Prostate gland (tissue), 2 donors: ENCODE data around the gene GRIN1.

Source experiments
- POLR2A ChIP-seq: fragments of 450-650 bp; IDR thresholded peaks from one replicate; pipeline ENCODE4 v1.6.1; 2016; ENCODE audit warnings: antibody characterized with exemption, mild to moderate bottlenecking
- TF ChIP-seq, protein P1 (sequence below), 4 experiments: fragments of 200-600 bp in 2 of 4; fragments of 450-650 bp in 2 of 4; sonication (generic) in 2 of 4; IDR thresholded peaks; 1 replicate in 3 of 4; 2 replicates in 1 of 4; pipeline ENCODE4 v1.5.1; 2016 to 2019; ENCODE audit warnings: antibody characterized with exemption in 4 of 4, mild to moderate bottlenecking in 2 of 4, moderate library complexity in 2 of 4

DNA sequence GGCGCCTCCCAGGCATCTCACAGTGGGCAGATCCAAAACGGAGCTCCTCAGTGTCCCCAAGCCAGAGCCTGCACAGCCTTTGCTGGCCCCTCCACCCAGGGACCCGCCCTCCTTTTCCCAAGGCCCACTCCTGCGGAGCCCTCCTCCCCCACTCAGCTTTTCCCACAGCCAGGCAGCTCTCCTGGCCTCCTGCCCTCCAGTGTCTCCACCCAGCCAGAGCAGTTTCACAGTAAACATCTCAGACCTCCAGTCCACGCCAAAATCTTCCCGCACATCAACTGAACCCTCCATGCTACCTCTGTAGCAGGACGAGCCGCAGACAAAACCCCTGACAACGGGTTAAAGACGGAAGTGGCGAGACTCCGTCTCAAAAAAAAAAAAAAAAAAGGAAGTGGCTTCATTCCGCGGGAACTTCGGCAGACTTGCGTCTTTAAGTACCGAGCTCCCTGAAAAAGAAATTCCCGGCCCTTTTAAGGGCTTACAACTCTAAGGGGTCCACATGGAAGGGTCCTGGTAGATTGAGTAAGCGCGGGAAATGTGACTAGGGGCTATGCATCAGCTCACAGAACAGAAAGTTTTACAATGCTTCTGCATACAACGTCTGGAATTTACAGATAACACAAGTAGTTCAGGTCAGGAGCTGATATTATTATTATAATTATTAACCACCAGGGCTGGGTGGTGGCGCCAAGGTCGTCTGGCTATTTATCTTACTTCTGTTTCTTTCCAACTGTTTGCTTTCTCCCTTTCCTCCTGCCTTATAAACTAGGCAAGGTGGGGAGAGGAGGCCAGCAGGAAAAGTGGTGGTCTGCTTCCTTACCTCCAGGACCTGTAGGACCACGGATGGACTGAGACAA is 11.4 kb upstream of the GRIN1 start:
- no peak for TF ChIP-seq POLR2A
- TF ChIP-seq, protein P1, sequence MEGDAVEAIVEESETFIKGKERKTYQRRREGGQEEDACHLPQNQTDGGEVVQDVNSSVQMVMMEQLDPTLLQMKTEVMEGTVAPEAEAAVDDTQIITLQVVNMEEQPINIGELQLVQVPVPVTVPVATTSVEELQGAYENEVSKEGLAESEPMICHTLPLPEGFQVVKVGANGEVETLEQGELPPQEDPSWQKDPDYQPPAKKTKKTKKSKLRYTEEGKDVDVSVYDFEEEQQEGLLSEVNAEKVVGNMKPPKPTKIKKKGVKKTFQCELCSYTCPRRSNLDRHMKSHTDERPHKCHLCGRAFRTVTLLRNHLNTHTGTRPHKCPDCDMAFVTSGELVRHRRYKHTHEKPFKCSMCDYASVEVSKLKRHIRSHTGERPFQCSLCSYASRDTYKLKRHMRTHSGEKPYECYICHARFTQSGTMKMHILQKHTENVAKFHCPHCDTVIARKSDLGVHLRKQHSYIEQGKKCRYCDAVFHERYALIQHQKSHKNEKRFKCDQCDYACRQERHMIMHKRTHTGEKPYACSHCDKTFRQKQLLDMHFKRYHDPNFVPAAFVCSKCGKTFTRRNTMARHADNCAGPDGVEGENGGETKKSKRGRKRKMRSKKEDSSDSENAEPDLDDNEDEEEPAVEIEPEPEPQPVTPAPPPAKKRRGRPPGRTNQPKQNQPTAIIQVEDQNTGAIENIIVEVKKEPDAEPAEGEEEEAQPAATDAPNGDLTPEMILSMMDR (IDR thresholded peaks at IDR 0.05) = no peak
